GM19239 (cell line): ENCODE results near the gene TANGO2.

Source experiments
- DNase-seq: peaks from one replicate; pipeline ENCODE4 v3.0.0; 2011; ENCODE audit warnings: low spot score; ENCODE audit not compliant: insufficient read length
- FAIRE-seq: peaks from 2 replicates; lab custom pipeline; 2011; peaks lifted over from hg19 to GRCh38; lab: Jason Lieb, UNC

TANGO2 gene

DNA sequence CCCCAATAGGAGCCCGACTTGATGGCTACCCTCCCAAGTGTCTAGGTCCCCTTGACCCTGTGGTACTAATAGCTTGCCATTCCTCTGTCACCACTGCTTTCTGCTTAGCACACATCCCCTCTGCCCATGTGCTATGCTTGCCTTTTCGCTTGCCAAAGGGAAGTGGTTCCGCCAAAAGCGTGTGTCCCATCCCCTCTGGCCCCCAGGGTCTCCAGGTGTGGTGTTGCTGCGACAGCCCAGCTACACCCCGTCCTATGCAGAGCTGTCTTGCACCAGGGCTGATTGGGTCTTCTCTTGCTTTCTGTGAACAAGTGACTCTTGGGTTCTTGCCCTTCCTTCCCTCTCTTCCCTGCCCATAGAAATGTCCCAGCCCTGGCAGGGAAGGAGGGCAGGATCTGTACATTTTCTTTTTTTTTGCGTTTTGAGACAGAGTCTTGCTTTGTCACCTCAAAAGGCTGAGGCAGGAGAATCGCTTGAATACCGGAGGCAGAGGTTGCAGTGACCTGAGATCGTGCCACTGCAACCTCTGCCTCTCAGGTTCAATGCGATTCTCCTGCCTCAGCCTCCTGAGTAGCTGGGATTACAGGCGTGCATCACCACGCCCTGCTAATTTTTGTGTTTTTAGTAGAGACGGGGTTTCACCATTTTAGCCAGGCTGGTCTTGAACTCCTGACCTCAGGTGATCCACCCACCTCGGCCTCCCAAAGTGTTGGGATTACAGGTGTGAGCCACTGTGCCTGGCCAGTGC lies 3.9 kb downstream of the TANGO2 start:
- FAIRE-seq (no peak), DNase-seq (no peak)

DNA sequence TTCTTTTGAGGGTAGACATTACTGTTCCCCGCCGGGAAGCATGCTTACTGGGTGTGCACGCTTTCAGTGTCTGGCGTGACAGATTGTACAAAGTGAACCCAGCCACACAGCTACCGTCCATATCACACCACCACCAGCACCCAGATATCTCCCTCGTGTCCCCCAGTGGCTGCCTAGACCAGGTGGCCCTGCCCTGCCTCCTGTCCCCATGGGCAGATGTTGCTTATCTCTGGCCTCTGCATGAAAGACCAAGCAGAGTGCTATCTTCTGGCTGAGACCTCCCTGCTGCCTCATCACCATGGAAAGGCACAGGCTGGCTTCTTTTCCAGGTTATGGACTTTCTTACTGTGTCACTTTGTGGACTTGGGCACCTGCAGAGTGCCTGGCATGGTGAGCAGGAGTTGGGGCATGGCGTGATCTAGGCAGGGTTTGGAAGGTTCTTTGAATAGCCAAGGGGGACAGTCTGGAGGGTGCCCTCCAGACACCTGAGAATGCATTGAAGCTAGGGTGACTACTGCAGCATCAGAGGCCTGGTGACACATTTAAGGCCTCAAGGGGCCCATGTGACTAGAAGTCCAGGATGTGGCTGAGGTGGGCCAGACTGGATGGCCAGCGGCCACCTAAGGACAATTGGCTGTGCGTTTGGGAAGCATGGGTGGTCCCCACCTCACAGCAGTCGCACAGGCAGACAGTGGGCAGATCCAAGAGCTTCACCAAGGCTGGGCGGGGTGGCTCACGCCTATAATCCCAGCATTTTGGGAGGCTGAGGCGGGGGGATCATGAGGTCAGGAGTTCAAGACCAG lies 4.7 kb downstream of the TANGO2 start:
- FAIRE-seq: no peak
- DNase-seq: no peak

DNA sequence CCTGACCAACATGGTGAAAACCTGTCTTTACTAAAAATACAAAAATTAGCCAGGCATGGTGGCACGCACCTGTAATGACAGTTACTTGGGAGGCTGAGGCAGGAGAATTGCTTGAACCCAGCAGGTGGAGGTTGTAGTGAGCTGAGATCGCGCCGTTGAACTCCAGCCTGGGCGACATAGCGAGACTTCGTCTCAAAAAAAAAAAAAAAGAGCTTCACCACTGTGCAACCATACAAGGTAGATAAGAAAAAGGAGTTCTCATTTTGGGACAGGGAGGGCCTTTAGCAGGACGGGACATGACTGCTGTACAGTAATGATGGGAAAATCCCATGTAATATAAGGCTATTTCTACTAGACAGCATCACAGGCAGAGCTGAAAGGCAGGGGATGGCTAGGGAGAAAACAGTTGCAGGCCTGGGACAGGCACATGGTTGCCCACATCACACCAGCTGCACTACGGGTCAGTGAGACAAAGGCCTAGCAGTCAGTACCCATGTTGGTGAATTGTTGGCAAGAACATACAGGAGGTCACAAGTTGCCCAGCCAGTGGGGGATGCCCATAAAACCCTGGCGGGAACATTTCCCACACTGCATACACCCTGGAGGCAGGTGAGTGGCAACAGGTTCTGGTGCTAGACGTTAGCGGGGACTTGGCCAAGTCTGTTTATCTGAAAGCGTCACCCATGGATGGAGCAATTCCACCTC lies 5.4 kb downstream of the TANGO2 start:
- no peak for FAIRE-seq
- no peak for DNase-seq

DNA sequence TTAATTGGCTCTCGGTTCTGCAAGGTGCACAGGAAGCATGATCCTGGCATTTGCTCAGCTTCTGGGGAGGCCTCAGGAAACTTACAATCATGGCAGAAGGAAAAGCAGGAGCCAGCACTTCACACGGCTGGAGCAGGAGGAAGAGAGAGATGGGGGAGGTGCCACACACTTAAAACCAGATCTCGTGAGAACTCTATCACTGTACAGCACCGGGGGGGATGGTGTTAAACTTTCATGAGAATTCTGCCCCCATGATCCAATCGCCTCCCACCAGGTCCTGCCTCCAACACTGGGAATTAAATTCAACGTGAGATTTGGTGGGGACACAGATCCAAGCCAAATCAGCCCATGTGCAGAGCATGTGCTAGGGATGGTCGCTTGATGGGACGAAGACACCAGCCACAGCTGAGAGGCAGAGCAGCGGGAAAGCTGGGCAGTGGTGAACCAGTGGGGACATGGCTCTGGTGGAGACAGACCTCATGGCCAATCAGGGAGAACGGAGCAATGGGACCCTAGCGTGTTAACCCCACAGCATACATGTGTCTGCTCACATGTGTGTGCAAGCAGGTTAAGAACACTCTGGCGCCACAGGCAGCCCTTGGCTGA lies 6.2 kb downstream of the TANGO2 start:
- FAIRE-seq (no peak), DNase-seq (no peak)

DNA sequence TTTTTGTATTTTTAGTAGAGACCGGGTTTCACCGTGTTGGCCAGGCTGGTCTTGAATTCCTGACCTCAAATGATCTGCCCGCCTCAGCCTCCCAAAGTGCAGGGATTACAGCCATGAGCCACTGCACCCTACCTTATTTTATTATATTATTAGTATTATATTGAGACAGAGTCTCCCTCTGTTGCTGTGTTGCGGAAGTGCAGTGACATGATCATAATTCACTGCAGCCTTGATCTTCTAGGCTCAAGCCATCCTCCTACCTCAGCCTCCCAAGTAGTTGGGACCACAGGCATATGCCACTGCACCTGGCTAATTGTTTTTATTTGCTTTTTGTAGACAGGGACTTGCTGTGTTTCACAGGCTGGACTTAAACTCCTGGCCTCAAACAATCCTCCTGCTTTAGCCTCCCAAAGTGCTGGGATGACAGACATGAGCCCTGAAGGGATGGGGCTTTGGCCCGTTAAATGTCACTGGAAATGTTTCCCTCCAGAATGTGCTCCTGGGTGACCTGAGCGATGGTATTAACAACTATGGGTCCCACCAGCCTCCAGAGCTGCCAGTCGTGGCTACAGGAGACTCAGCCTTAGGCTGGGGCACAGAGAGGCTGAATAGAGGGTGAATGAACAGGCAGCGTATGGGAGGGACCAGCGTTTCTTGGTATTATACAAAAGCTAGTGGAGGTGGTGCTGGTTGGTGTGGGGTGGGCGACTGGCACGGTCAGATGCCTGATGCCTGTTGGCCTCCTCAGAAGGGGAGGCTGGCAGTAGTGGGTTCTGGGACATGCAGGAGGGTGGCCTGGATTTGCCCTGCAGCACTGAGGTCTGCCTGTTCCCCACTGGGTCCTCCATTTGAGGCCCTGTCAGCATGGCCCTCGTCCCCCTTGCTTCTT lies 7.3 kb downstream of the TANGO2 start:
- no peak for FAIRE-seq
- DNase-seq: no peak

DNA sequence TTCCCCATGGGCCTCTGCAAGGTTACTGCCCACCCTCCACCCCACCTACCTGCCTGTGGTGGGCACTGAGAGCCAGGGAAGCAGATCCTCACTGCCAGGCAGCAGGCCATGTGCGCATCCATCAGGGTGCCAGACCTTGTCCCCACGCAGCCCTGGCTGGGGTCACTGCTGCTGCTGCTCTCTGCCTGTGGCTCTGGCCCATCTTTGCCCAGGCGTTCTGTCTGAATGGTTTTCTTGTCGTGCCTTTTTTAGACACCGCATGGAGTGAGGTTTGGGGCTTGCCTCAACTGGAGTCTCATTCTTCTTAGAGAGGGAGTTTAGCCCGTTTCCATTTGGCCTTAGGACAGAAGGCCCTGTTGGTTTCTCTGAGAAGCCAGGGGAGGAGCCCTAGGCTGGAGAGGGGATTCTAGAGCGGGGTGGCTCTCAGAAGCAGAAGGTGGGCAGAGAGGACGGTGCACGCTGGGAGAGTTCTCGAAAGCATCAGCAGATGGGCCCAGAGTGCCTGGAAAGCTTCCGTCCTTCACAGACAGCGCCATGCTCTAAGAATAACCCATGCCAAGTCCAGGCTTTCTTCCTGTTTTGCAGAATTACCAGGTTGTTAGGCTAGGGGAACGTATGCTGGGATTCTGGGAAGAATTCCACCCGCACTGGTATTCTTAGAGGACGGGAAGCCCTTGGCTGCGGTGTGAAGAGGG lies 8.1 kb downstream of the TANGO2 start:
- no peak for DNase-seq
- FAIRE-seq: no peak

DNA sequence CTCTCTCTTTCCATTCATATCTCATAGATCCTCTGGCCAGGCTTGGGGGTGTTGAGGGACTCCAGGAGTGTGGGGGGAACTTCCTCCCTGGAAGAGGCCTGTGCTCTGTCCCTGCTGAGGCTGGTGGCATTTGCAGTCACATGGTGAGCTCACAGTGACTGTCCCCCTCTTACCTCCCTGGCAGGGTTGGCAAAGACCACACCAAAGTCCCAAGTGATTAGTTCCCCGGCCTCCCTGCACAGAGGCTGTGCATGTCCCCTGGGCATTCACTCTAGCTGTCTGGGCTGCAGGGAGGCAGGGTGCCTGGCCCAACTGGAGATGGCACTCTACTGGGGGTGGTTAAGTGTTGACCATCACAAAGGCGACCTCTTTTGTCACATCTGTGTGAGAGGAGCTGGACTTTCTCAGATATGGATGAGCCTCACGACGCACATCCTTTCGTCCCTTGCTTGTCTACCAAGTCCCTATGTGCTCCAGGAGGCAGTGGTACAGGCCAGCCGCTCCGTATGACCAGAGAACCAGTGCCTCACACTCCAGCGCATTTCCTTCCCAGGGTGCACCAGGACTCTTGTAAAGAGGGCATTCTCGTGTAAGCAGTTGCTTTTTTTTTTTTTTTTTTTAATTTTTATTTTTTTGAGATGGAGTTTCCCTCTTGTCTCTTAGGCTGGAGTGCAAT lies 8.8 kb downstream of the TANGO2 start:
- FAIRE-seq: no peak

DNA sequence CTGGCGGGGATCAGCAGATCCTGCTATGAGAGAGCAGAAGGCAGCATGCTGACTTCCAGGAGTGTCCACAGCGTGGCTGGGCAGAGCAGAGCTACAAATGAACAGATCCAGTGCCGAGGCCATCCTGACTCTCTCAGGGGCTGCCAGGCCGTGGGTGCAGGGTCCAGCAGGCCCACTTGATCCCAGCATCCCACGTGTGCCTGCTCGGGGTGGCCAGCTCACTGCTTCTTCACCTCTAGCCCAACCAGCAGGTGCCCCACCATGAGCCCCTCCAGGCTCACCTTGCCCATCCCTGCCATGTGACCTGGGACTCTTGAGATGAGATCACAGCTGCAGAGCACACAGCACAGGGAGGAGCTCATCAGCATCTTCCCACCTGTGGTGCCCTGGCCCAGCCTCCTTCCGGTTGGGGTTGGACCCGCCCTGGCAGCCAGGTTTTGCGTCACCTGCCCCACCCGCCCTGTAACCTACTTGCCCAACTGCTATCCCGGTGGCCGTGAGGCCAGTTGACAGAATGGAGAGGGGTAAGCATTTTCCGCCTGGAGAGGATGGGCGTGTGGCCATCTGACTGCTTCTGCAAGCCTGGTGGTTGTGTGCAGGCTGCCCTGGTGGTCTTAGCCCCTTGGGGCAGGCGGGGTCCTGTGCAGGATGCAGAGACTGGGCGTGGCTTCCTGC lies 11.0 kb downstream of the TANGO2 start:
- DNase-seq: no peak
- no peak for FAIRE-seq

More for the DNA sequence above, 8.8 kb downstream of the TANGO2 start:
- DNase-seq: no peak

DNA sequence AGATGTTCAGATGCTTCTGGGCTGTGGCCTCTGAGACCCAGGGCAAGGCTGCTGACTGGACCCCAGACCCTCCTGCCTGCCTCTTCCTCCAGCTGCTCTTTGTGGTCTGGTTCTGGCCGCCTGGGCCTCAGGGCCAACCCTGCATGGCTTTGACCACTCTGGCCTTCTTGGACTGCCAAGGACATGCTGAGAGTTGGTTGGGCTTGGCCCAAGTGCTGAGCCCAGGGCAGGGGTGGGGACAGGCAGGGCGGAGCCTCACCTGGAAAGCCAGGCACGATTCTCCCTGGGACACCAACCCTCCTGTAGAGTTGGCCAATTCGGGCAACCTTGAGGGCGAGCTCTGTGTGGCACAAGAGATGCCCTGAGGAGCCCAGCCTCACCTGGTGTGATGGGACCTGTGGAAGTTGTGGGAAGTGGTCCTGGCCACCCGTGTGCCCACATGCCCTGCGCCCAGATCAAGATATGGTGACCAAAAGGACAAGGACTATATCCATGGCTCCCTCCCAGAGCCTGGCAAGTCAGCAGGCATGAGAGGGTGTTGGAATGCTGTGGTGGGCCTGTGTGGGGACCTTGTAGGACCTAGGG lies 11.6 kb downstream of the TANGO2 start:
- no peak for FAIRE-seq
- DNase-seq: no peak

DNA sequence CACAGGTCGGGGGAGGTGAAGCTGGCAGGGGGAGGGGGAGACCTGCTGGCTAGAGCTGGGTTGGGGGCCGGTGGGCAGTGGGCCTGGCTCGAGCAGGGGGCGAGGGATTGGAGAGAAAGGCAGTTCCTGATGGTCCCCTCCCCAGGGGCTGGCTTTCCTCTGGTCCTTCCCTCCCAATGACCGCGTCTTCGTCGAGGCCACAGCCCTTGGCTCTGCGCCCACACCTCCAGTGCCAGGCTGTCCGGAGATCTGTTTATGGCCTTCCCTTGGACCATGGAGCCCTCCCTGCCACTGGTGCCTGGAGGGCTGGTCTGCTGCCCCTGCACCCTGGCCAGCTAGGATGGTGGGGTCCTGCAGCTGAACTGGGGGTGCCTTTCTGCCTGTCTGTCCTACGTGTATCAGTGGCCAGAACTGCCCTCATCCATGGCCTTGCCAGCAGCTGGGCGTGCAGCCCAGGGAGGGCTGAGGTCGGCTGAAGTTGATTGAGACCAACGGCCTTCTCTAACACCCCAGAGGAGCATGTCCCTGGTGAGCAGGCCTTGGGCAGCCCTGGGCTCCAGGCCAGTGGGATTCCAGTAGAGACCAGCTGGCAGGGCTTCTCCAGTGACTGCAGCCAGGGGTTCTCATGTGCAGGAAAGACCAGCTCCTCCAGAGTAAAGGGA lies 12.3 kb downstream of the TANGO2 start:
- FAIRE-seq (no peak), DNase-seq (no peak)

DNA sequence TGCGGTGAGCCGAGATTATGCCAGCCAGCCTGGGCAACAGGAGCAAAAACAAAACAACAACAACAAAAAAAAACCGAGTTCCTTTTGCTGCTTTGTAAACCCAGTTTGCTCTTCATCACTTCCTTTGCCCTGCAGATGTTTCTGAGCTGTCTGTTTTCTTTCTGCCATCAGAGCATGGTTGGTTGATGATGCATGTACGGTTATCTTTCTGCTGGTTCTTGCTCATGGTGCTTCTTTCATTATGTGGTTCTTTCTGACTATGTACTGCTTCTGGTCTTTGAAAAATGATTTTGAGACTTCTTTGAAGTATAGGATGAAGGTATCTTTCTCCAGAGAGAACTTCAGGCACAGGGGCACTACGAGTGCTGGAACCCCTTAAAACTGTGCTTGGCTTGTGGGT lies 13.2 kb downstream of the TANGO2 start:
- no peak for FAIRE-seq
- no peak for DNase-seq

DNA sequence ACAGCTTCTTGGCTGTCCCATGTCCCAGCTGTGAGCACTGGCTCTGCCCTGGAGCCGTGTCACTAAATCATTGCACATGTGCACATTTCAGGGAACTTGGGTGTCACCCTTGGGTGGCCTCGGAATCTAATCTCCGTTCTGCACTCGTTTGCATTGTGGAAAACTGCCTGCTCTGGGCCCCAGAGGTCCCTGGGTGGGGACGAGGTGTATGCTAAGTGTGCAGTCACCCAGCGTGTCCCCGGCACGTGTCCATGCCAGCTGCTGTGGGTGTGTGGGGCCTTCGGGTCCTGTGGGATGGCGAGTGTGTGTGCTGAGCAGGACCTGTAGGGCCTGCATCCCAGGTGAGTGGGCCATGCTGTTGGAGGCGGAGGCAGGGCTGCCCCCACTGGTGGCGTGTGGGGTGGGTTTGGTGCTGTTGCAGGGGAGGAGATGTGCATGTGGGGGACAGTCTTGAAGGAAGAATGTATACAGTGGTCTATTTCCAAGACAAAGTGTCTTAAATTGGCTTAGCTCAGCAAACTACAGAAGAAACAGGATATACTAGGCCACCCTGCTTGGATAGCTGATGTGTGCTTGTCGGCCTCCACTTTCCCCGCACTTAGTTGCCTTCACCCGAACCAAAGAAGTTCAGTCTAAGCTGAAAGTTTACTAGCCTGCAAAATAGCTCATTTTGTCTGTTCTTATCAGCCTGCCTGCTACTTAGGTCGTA lies 14.6 kb downstream of the TANGO2 start:
- DNase-seq: no peak
- FAIRE-seq: no peak

DNA sequence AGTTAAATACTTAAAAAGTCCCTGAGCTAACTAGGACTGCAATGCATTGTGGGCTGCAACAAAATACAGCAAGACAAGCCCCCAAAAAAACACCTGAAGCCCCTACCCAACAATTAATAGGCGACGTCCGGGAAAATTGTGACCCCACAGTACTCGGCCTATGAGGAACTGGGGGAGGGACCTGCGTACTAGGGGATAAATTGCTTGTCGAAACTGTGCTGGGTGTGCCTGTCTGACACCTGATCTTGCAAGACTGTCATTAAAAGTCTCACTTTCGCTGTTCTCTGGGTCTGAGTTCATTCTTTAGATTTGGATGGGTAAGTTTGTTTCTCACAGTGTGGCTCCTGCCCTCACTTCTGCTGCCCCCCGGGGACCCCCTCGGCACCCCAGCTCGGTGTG lies 15.2 kb downstream of the TANGO2 start:
- no peak for DNase-seq
- FAIRE-seq: peak; percentile 72

DNA sequence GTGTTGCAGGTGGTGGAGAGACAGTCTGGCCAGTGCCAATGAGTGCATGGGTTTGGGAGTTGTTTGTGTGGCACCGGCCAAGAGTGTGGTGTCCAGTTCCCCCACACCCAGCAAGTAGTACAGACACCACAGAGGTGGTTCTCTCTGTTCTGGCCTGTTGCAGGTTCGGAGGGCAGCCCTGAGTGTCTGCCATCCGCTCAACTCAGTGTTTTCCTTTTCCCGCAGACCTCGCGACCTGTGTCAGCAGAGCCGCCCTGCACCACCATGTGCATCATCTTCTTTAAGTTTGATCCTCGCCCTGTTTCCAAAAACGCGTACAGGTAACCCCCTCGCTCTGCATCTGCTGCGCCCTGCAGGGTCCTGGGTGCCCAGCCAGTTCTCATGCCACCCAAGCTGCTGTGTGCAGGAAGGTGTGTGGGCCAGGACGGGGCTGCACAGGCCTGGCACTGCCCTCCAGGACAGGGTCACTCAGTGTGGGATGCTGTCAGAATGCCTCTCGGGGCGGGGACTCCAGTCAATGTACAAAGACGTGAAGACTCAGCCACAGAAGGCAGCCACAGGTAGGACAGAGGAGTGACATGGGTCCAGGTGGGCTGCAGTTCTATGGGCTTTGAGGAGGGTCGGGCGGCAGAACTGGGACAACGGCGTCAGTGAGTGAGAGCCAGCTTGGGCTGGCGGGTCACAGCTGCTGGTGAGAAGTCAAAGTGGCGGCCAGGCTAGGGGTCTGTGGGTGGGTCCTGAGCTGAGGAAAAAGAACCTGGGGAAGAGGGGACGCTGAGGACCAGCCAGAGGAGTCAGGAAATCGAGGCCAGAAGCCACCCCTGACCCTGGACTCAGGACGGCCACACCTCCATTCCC lies 15.9 kb downstream of the TANGO2 start:
- FAIRE-seq: no peak
- DNase-seq: no peak

DNA sequence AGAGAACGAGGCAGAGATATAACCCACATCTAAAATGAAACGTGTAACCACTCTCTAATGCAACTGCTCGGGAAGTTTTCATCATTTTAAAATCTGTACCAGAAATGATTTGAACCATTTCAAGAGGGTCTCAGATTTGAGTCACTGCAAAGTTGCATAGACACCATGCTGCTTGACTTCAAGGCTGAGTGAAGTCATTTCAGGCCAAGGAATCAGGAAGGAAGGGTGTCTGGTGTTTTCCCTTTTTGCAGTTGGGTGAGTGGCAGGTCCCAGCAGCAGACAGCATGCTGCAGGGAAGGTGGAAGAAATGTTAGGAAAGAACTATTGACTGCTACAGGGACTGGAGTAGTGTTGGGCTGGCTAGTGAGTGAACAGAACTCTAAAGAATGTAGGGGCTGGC lies 16.5 kb downstream of the TANGO2 start:
- FAIRE-seq: no peak
- DNase-seq: no peak

DNA sequence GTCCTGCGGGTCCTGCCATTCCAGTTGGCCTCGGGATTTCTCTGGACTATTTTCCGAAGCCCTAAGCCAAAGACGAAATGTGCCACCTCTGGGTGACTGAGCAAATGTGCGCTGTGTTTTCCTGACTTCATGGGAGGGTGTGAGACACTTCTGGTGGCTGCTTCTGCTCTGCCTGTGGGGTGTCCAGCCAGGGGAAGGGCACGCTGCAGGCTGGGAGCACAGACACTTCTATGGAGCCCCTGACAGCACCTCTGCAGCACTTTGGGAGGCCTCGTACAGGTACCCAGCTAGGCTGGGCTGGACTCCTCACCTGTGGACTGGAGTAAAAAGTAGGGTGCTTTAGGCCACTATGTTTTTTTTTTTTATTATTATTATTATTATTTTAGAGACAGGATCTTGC lies 17.7 kb downstream of the TANGO2 start:
- no peak for DNase-seq
- no peak for FAIRE-seq
